ENCODE data around the gene TTC23. TPM values are rescaled to one million over a fixed set of nuclear protein-coding genes. Genes with fewer than 3 reads are reported as not detected.

The TTC23 gene
- polyA plus RNA-seq, 2 of the 4 experiments (the other 2 are of a cell fraction): 7.0 to 16.5 TPM

DNA sequence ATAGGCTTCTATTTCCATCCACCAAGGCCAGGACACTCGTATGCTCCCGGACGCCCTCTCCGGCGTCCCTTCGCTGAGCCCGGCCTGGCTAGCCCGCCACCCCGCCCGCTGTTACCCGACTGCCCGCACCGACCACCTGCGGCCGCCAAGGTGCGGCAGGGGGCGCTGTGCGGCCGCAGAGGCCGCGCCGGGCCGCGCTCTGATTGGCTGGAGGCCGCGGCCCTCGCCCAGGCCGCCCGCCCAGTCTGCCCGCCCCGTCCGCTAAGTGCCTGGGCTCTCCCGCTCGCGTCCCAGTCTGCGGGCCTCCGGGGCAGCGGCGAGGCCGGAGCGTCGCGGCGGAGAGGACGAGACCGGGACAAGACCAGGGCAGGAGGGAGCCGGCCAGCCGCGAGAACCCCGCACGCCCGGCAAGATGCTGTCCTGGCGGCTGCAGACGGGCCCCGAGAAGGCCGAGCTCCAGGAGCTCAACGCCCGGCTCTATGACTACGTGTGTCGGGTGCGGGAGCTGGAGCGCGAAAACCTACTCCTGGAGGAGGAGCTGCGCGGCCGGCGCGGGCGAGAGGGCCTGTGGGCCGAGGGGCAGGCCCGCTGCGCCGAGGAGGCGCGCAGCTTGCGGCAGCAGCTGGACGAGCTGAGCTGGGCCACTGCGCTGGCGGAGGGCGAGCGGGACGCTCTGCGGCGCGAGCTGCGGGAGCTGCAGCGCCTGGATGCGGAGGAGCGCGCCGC is 144.4 kb downstream of the TTC23 start, which contains the start of gene SYNM (continued):
- TF ChIP-seq BCL3 (IDR thresholded peaks at IDR 0.05) (peak; percentile 92), RCOR1 (IDR thresholded peaks at IDR 0.05; ENCODE audit: low read depth, low read length) (no peak), SMC3 (IDR thresholded peaks at IDR 0.05) (peak; percentile 97), HOXB5 (CRISPR knock-in tag; IDR thresholded peaks at IDR 0.05) (0 out of 2 replicates have a peak, but pooled peaks have one; percentile 42)
- TF ChIP-seq, protein P1, sequence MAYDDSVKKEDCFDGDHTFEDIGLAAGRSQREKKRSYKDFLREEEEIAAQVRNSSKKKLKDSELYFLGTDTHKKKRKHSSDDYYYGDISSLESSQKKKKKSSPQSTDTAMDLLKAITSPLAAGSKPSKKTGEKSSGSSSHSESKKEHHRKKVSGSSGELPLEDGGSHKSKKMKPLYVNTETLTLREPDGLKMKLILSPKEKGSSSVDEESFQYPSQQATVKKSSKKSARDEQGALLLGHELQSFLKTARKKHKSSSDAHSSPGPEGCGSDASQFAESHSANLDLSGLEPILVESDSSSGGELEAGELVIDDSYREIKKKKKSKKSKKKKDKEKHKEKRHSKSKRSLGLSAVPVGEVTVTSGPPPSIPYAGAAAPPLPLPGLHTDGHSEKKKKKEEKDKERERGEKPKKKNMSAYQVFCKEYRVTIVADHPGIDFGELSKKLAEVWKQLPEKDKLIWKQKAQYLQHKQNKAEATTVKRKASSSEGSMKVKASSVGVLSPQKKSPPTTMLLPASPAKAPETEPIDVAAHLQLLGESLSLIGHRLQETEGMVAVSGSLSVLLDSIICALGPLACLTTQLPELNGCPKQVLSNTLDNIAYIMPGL (CRISPR knock-in tag; IDR thresholded peaks at IDR 0.05; ENCODE audit: borderline replicate concordance): peak; percentile 29; the same call in 1 of the 2 replicates

- H3K27ac ChIP-seq: no peak overlapping the region
- no peak overlapping the region for H3K4me3 ChIP-seq
- ATAC-seq: no peak
- no peak for DNase-seq (ENCODE audit: low read depth in 1 of 2, low spot score in 1 of 2)
- POLR2A ChIA-PET: no interaction called here
- CTCF ChIA-PET: interaction anchor here (0.7 to 17.7 kb wide), 16 partner anchors 9 to 661 kb away, joined by 3 to 372 read pairs (median 6); no protein-coding TSS in a partner anchor
- WGBS (ENCODE audit: missing lambda C conversion rate): 73% methylated on average over 2 of the region's 2 CpGs
- H3K4me2 ChIP-seq: no peak overlapping the region
- peaks cover 20% of the 10 kb centered on the region for H3K4me1 ChIP-seq
- H3K9me3 ChIP-seq: no peaks in the 10 kb centered on the region
- FAIRE-seq: no peak
- TF ChIP-seq GATA3 (IDR thresholded peaks at IDR 0.05; ENCODE audit: borderline replicate concordance) (no peak), CBX2 (IDR thresholded peaks at IDR 0.05; ENCODE audit: borderline replicate concordance, low read depth) (no peak), KDM5A (IDR thresholded peaks at IDR 0.05) (no peak), CHD4 (IDR thresholded peaks at IDR 0.05; ENCODE audit: borderline replicate concordance) (no peak), PHF8 (IDR thresholded peaks at IDR 0.05; ENCODE audit: borderline replicate concordance, low read depth) (no peak), JUN (IDR thresholded peaks at IDR 0.05) (no peak), RAD21 (conservative IDR thresholded peaks at IDR 0.05 in 1 of 2, IDR thresholded peaks at IDR 0.05 in 1 of 2) (no peak), CHD2 (IDR thresholded peaks at IDR 0.05; ENCODE audit: low read length, partially characterized antibody) (no peak), HOXA7 (CRISPR knock-in tag; IDR thresholded peaks at IDR 0.05) (no peak), MAZ (IDR thresholded peaks at IDR 0.05; ENCODE audit: borderline replicate concordance, low read depth, low read length) (no peak), NR3C1 (IDR thresholded peaks at IDR 0.05) (no peak), FOSB (CRISPR knock-in tag; IDR thresholded peaks at IDR 0.05) (no peak), USF2 (IDR thresholded peaks at IDR 0.05) (no peak), RFX5 (IDR thresholded peaks at IDR 0.05) (no peak), BCL3 (IDR thresholded peaks at IDR 0.05) (no peak)
- TF ChIP-seq, protein P2, sequence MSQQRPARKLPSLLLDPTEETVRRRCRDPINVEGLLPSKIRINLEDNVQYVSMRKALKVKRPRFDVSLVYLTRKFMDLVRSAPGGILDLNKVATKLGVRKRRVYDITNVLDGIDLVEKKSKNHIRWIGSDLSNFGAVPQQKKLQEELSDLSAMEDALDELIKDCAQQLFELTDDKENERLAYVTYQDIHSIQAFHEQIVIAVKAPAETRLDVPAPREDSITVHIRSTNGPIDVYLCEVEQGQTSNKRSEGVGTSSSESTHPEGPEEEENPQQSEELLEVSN (IDR thresholded peaks at IDR 0.05; ENCODE audit: borderline replicate concordance, low read depth): no peak
- TF ChIP-seq, protein P3, sequence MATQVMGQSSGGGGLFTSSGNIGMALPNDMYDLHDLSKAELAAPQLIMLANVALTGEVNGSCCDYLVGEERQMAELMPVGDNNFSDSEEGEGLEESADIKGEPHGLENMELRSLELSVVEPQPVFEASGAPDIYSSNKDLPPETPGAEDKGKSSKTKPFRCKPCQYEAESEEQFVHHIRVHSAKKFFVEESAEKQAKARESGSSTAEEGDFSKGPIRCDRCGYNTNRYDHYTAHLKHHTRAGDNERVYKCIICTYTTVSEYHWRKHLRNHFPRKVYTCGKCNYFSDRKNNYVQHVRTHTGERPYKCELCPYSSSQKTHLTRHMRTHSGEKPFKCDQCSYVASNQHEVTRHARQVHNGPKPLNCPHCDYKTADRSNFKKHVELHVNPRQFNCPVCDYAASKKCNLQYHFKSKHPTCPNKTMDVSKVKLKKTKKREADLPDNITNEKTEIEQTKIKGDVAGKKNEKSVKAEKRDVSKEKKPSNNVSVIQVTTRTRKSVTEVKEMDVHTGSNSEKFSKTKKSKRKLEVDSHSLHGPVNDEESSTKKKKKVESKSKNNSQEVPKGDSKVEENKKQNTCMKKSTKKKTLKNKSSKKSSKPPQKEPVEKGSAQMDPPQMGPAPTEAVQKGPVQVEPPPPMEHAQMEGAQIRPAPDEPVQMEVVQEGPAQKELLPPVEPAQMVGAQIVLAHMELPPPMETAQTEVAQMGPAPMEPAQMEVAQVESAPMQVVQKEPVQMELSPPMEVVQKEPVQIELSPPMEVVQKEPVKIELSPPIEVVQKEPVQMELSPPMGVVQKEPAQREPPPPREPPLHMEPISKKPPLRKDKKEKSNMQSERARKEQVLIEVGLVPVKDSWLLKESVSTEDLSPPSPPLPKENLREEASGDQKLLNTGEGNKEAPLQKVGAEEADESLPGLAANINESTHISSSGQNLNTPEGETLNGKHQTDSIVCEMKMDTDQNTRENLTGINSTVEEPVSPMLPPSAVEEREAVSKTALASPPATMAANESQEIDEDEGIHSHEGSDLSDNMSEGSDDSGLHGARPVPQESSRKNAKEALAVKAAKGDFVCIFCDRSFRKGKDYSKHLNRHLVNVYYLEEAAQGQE (IDR thresholded peaks at IDR 0.05): no peak
- TF ChIP-seq, protein P4, sequence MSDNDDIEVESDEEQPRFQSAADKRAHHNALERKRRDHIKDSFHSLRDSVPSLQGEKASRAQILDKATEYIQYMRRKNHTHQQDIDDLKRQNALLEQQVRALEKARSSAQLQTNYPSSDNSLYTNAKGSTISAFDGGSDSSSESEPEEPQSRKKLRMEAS (IDR thresholded peaks at IDR 0.05): no peak
Observed at GRCh38 chr15:99103279-99103678, 146.1 kb downstream of the TTC23 start.

All from A549 (cell line).